CD4-positive, alpha-beta T cell treated with Interleukin-6 for 4 hours (primary cell): ENCODE data around the gene C1orf167.

Experiments used
- DNase-seq: peaks from one replicate; pipeline ENCODE4 v3.0.0-alpha.2; 2020; ENCODE audit warnings: mixed read lengths

C1orf167 gene

GRCh38 chr1:11787804-11788436 is 25.9 kb downstream of the C1orf167 start:
- no peak for DNase-seq

- no peak for DNase-seq
Observed at GRCh38 chr1:11788549-11789053, 26.6 kb downstream of the C1orf167 start.

GRCh38 chr1:11789126-11790067 is 27.4 kb downstream of the C1orf167 start:
- DNase-seq, result no peak

- no peak for DNase-seq
Observed at GRCh38 chr1:11790101-11790879, 28.3 kb downstream of the C1orf167 start.

- no peak for DNase-seq
Observed at GRCh38 chr1:11790880-11791715, 29.1 kb downstream of the C1orf167 start.

GRCh38 chr1:11792106-11792505 is 30.1 kb downstream of the C1orf167 start:
- DNase-seq, result no peak

GRCh38 chr1:11793819-11794218 is 31.8 kb downstream of the C1orf167 start:
- no peak for DNase-seq

GRCh38 chr1:11794446-11795237 is 32.6 kb downstream of the C1orf167 start:
- DNase-seq, result no peak

- no peak for DNase-seq
Observed at GRCh38 chr1:11795238-11795890, 33.4 kb downstream of the C1orf167 start.

- DNase-seq, result no peak
Observed at GRCh38 chr1:11796036-11796828, 34.2 kb downstream of the C1orf167 start.

- DNase-seq, result no peak
Observed at GRCh38 chr1:11797525-11798216, 35.7 kb downstream of the C1orf167 start.

- DNase-seq, result no peak
Observed at GRCh38 chr1:11799099-11799498, 37.1 kb downstream of the C1orf167 start.

GRCh38 chr1:11799896-11800295 is 37.9 kb downstream of the C1orf167 start:
- no peak for DNase-seq

GRCh38 chr1:11800391-11800755 is 38.4 kb downstream of the C1orf167 start:
- no peak for DNase-seq

- no peak for DNase-seq
Observed at GRCh38 chr1:11800756-11801433, 38.9 kb downstream of the C1orf167 start.

- DNase-seq, result no peak
Observed at GRCh38 chr1:11802616-11802972, 40.6 kb downstream of the C1orf167 start.

- DNase-seq, result peak; percentile 88
Observed at GRCh38 chr1:11802973-11803885, 41.2 kb downstream of the C1orf167 start.
